SW480 (cell line): Measurements from ENCODE around the gene GSC.
A peak's percentile ranks its signal among the peaks of the same experiment; 100 is the strongest.
"Not testable (repeated sequence)": the region's sequence is repeated elsewhere in the genome, so short reads cannot be mapped to it uniquely, and the experiment has no call there.

ENCODE experiments used
- DNase-seq: peaks from one replicate; pipeline ENCODE4 v3.0.0-alpha.2; 2016; ENCODE audit warnings: low spot score

The GSC gene

DNA sequence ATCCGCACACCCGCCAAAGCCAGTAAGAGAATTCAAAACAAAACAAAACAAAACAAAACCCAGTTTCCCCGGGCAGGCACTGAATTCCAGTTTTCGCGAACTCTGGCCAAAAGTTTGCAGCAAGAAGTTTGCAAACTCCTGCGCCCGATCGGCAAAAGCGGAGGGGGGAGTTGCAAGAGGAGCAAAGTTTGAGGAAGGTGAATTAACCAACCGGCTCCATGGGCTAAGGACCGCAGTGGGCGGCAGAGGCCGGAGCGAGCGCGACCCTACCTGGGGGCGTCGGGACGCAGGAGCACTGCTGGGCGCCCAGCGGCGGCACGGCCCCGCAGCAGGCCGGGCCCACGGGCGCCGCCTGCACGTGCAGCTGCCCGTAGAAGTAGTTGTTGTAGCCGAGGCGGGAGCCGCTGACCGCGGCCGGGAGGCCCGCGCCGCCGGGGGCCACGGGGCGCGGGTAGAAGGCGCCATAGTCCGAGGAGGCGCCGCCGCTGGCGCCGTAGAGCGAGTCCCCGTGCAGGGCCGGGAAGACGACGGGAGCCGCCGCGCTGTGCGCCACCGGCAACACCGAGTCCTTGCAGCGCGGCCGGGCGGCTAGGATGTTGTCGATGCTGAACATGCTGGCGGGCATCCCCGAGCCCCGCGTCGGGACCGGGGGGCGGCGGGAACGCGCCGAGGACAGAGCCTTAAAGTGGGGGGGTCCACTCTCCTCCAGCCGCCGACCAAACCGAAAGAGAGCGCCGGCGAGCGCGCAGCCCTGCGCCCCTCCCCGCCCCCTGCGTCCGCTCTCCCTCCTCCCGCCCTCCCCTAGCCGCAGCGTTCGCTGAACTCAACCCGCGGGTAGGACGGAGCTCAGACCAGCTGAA is at the start of gene GSC:
TSS of gene GSC (minus strand) at position 723 of the 860 bp plus-strand sequence. CDS start at position 625, 98 bp downstream.
- DNase-seq: peak; percentile 49

- DNase-seq: no peak
Measured at GRCh38 chr14:94819531-94819930, 49.6 kb upstream of the GSC start.

- peak; percentile 11 for DNase-seq
Measured at GRCh38 chr14:94816113-94816512, 46.2 kb upstream of the GSC start.

DNA sequence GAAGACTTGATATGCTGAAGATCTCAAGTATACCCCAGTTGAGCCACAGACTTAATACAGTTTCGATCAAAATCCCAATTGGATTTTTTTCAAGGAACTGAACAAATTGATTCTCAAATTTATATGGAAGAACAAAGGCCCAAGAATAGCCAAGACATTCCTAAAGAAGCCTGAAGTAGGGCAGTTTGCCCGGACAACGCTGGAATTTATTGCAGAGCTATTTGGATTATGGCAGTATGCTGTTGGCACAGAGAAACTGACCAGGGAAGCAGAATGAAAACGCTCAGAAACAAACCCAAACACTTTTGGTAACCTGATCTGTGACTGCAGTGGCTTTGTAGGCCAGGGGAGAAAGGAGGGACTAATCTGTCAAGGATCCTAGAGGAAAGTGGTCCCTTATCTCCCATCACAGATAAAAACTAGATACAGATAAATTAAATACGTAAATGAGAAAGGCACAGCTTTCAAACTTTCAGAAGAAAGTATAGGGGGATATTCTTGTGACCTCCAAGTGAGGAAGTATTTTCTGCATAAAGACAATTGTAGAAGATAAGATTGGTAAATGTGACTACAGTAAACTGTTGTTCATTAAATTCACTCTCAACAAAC is 35.9 kb upstream of the GSC start:
- no peak for DNase-seq

DNA sequence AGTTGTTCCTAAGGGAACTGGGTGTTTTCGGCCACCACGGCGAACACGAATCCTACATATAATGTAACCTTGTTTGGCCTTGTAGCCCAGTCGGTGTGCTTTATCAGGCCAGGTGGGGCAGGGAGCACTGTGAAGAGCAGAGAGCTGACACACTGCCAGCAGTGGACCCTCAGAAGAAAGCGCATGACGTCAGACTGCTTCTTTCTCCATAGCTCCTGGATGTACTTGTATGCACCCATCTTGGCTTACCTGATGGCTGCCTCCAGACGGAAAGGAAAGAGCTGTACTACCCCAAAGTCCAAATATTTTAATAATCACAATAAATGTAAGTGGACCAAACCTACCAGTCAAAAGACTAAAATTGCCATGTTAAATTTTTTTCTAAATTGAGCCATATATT is 31.3 kb upstream of the GSC start:
- DNase-seq: no peak

DNA sequence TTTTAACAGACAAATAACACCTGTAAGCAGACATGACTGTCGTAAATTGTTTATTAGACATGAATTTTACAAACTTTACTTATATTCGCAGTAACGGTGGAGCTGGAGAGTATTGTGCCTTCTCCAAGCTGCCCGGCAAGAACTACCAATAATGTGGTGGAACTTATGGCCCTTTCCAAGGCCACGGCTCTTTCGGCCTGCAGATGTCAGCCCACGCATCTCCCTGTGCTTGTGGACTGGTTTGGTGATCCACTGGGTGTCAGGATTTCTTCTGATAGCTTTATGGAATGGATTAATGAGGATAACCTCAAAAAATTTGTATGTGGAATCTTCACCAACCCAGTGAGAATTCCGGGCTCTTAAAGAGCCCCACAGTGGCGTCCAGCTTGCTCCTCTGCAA is 30.9 kb upstream of the GSC start:
- DNase-seq: not testable (repeated sequence)

- DNase-seq: no peak
Measured at GRCh38 chr14:94797887-94798286, 28.0 kb upstream of the GSC start.

DNA sequence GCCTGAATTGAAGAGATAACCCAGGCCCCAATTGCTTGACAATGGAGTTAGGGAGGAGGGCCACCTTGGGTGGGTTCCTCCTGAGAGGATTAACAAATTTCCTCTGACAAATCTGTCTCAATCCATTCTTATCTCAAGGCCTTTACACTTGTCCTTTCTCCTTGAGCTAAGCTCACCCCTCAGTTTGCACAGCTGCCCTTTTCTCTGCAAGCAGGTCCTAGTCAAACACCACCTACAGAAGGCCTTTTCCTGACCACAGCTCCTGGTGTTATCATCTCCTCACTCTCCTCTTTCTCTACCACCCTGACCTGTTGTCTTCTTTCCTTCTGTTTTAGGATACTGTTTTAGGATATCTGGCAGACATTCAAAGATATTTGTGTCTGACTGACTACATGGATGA is 26.4 kb upstream of the GSC start:
- no peak for DNase-seq

- no peak for DNase-seq
Measured at GRCh38 chr14:94795372-94795771, 25.5 kb upstream of the GSC start.

- DNase-seq: no peak
Measured at GRCh38 chr14:94793901-94794300, 24.0 kb upstream of the GSC start.

GRCh38 chr14:94787655-94788054 is 17.7 kb upstream of the GSC start:
- no peak for DNase-seq

GRCh38 chr14:94787092-94787491 is 17.2 kb upstream of the GSC start:
- DNase-seq: no peak

DNA sequence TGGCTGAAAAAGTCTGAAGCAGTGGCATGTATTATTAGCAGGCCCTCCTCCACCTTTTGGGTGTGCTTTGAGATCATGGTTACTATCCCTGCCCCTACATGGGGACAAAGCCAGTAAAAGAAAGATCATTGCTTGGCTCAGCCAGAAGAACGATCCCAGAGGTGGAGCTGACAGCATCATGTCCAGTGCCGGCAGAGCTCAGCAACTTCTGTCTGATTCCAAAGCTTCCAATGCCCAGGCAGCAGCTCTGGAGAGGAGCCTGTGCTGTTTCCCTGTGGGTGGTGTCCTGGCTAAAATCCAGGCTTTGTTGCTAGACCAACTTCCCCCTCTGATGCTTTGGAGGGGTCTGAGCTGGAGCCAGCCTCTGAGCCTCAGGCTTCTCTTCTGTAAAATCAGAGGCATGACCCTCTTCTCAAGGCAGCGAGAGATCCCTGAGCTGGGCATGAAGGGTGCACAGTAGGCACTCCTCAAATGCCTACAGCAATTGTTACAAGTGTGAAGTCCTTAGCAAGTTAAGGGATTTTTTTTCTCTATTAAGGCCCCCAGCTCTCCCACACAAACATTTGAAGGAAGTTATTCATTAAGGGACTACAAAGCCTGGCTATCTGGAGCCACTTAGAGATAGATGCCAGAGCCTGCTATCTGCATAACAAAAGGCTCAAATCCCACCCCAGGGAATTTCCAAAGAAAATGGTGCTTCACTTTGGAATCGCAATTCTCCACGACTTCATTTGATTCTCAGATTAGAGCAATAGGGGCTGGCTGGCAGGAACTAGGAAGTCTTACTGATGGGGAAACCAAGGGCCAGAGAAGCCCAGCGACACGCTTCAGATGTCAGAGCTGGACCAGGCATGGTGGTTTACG is 10.9 kb upstream of the GSC start:
- DNase-seq: no peak

- no peak for DNase-seq
Measured at GRCh38 chr14:94779713-94780112, 9.8 kb upstream of the GSC start.

DNA sequence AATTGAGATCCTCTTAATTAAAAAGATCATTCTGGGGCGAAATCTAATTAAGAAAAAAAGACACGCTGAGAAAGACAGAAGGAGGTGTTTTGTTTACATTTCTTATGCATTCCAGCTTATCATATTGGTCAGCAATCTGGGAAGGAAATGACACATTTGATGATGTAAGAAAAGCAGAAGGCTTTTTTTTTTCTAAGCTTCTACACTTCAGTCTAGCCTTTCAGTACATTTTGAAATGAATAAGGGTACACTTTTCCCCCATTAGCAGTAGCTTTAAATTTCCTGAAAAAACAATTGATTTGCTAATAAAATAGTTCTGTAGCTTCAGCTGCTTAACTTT is 5.9 kb upstream of the GSC start:
- DNase-seq: peak; percentile 18

DNA sequence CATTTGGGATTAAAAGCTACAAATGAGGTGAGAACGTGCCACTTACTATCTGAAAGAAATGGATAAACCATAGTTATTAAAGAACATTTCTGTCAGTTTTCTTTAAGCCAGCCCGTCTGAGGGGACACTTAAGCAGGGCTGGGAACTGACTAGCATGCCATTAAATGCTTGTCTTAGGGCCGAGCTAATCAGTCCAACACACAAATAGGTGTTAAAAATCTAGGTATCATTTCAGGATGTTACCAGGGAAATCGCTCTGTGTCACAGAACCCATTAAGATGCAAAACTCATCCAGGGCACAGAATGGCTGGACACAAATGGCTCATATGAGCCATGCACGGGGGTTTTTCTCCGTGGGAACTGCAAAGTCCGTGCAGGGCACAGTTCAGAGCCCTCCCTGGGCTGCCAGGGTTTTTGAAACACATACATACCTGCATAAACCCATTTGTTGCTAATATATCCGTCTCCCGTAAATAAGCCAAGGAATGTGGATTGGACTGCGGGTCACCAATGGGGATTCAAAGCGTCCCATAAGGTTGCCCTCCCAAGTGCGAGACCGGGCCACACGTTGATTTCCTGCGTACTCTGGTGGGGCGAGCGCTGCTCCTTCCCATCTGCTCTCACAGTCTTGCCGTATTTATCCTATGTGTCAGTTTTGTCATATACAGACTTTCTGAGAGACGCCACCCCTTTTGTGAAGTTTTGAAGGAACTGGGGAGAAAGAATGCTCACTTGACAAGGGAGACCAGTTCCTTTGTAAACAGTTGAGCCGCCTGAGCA is 5.4 kb upstream of the GSC start:
- DNase-seq: no peak

- DNase-seq: no peak
Measured at GRCh38 chr14:94774344-94775090, 4.6 kb upstream of the GSC start.

DNA sequence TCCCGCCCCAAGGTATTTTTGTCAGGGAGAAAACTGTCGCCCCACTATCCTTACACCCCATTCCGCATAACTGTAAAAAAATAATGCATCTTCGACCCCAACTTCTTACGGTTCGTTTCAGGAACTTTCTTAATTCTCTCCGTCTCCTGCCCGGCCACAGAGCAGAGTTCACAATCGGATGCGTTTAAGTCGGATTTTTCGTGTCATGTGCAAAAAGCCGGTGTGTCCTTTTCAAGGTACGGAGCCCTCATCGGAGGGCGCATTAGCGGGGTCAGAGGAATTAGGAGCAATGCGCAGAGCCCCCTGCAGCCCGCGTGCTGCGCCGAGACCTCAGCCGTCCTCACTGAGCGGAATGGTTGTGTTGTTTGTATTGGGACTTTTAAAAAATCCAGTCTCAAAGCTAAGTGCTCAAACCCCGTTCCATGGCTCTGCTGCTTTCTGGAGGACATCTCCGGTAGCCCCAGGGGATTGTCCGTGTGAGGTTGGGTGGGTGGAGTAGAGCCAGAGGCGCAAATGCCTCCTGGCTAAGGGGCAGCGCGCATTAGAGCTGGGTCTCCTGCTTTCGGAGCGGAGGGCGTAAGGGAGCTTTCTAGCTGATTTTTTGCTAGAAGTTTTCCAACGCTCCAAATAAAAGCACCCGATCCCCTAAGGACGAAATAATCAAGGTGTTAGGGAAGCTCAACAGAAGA is 3.9 kb upstream of the GSC start:
- DNase-seq: no peak

GRCh38 chr14:94773061-94773648 is 3.2 kb upstream of the GSC start:
- no peak for DNase-seq

DNA sequence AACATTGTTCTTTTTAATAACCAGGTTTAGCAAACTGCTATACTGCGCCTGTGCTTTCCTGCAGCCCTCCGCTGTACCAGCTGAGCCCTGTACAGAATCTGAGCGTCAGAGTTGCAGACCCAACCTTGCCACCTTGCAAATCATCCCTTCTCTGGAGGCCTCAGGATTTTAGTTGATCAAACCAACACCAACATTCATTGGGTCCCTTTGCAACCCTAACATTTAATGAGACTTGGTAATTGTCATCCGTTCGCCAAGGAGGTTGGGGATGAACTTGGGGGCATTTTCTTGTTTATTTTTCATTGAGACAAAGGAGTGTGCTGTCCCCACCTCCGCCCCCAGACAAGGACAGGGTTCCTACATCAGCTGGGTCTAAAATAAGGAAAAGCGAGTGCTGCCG is 2.6 kb upstream of the GSC start:
- no peak for DNase-seq
